ENCODE measurements around the gene GPRC5A.

GRCh38 chr12:12893438-12893837, 2.1 kb downstream of the GPRC5A start:
- no peak for TF ChIP-seq CTCF (IDR thresholded peaks at IDR 0.05)
- TF ChIP-seq POLR2A (IDR thresholded peaks at IDR 0.05) = no peak
- no peak for TF ChIP-seq POLR2AphosphoS5 (IDR thresholded peaks at IDR 0.05)
